ENCODE results near the gene ZNF407.

The ZNF407 gene

GRCh38 chr18:75108579-75109318, 511.1 kb downstream of the ZNF407 start:
- H3K4me1 ChIP-seq (ENCODE audit: low read length) = peaks cover 22% of the 10 kb centered on the region
- H3K36me3 ChIP-seq (replicated peaks; ENCODE audit: insufficient read depth, low read length) = no peaks in the 10 kb centered on the region
- no peak overlapping the region for H3K4me2 ChIP-seq (ENCODE audit: low read depth, low read length)
- no peak for DNase-seq
- no peak overlapping the region for H3K9ac ChIP-seq (ENCODE audit: low read length)
- TF ChIP-seq EZH2phosphoT487 (IDR thresholded peaks at IDR 0.05; ENCODE audit: low read length) (no peak), CTCF (IDR thresholded peaks at IDR 0.05; ENCODE audit: low read length) (no peak), EZH2 (optimal IDR thresholded peaks at IDR 0.05; ENCODE audit: low read depth, low read length) (no peak)
- peaks cover 13% of the 10 kb centered on the region for H3F3A ChIP-seq (ENCODE audit: insufficient read depth, low read length)
- H3K27ac ChIP-seq (ENCODE audit: low read length) = no peak overlapping the region
- H3K4me3 ChIP-seq (ENCODE audit: low read length) = no peak overlapping the region
- no peaks in the 10 kb centered on the region for H3K79me2 ChIP-seq (ENCODE audit: low read length)
- H4K20me1 ChIP-seq (ENCODE audit: insufficient read depth, low read length) = no peaks in the 10 kb centered on the region
- H3K27me3 ChIP-seq (replicated peaks; ENCODE audit: insufficient read depth, low read length) = no peaks in the 10 kb centered on the region
- H3K9me3 ChIP-seq (replicated peaks; ENCODE audit: insufficient read depth, low read length) = no peaks in the 10 kb centered on the region
- H3K9me2 ChIP-seq (replicated peaks; ENCODE audit: insufficient read depth, low read length) = no peaks in the 10 kb centered on the region
- H2AFZ ChIP-seq (ENCODE audit: low read length) = no peak overlapping the region

- no peak overlapping the region for H3K4me3 ChIP-seq (ENCODE audit: low read length)
- no peaks in the 10 kb centered on the region for H3K79me2 ChIP-seq (ENCODE audit: low read length)
- H3K27ac ChIP-seq (ENCODE audit: low read length) = no peak overlapping the region
- H3F3A ChIP-seq (ENCODE audit: insufficient read depth, low read length) = peaks cover 13% of the 10 kb centered on the region
- TF ChIP-seq EZH2 (optimal IDR thresholded peaks at IDR 0.05; ENCODE audit: low read depth, low read length) = no peak
- TF ChIP-seq EZH2phosphoT487 (IDR thresholded peaks at IDR 0.05; ENCODE audit: low read length) = no peak
- no peak for TF ChIP-seq CTCF (IDR thresholded peaks at IDR 0.05; ENCODE audit: low read length)
- no peaks in the 10 kb centered on the region for H3K9me3 ChIP-seq (replicated peaks; ENCODE audit: insufficient read depth, low read length)
- peaks cover 22% of the 10 kb centered on the region for H3K4me1 ChIP-seq (ENCODE audit: low read length)
- H2AFZ ChIP-seq (ENCODE audit: low read length) = no peak overlapping the region
- no peaks in the 10 kb centered on the region for H3K9me2 ChIP-seq (replicated peaks; ENCODE audit: insufficient read depth, low read length)
- H3K36me3 ChIP-seq (replicated peaks; ENCODE audit: insufficient read depth, low read length) = no peaks in the 10 kb centered on the region
- no peak overlapping the region for H3K9ac ChIP-seq (ENCODE audit: low read length)
- no peaks in the 10 kb centered on the region for H4K20me1 ChIP-seq (ENCODE audit: insufficient read depth, low read length)
- no peaks in the 10 kb centered on the region for H3K27me3 ChIP-seq (replicated peaks; ENCODE audit: insufficient read depth, low read length)
- H3K4me2 ChIP-seq (ENCODE audit: low read depth, low read length) = no peak overlapping the region
- DNase-seq = no peak
Observed at GRCh38 chr18:75109319-75109691, 511.6 kb downstream of the ZNF407 start.

- H3K4me2 ChIP-seq (ENCODE audit: low read depth, low read length) = no peak overlapping the region
- H3K27ac ChIP-seq (ENCODE audit: low read length) = no peak overlapping the region
- no peak overlapping the region for H2AFZ ChIP-seq (ENCODE audit: low read length)
- H3K9me3 ChIP-seq (replicated peaks; ENCODE audit: insufficient read depth, low read length) = no peaks in the 10 kb centered on the region
- no peak overlapping the region for H3K9ac ChIP-seq (ENCODE audit: low read length)
- no peaks in the 10 kb centered on the region for H3K27me3 ChIP-seq (replicated peaks; ENCODE audit: insufficient read depth, low read length)
- H3F3A ChIP-seq (ENCODE audit: insufficient read depth, low read length) = peaks cover 13% of the 10 kb centered on the region
- H3K9me2 ChIP-seq (replicated peaks; ENCODE audit: insufficient read depth, low read length) = no peaks in the 10 kb centered on the region
- TF ChIP-seq CTCF (IDR thresholded peaks at IDR 0.05; ENCODE audit: low read length) (no peak), EZH2phosphoT487 (IDR thresholded peaks at IDR 0.05; ENCODE audit: low read length) (no peak), EZH2 (optimal IDR thresholded peaks at IDR 0.05; ENCODE audit: low read depth, low read length) (no peak)
- peaks cover 22% of the 10 kb centered on the region for H3K4me1 ChIP-seq (ENCODE audit: low read length)
- no peak overlapping the region for H3K4me3 ChIP-seq (ENCODE audit: low read length)
- no peaks in the 10 kb centered on the region for H3K79me2 ChIP-seq (ENCODE audit: low read length)
- H3K36me3 ChIP-seq (replicated peaks; ENCODE audit: insufficient read depth, low read length) = no peaks in the 10 kb centered on the region
- no peaks in the 10 kb centered on the region for H4K20me1 ChIP-seq (ENCODE audit: insufficient read depth, low read length)
- DNase-seq = no peak
Observed at GRCh38 chr18:75109819-75110218, 512.1 kb downstream of the ZNF407 start.

Data from MM.1S (cell line).